Vagina (tissue), 2 donors: ENCODE results near the gene FAIM2. TPM values are rescaled to one million over a fixed set of nuclear protein-coding genes. Genes with fewer than 3 reads are reported as not detected.
"Not testable (repeated sequence)": the region's sequence is repeated elsewhere in the genome, so short reads cannot be mapped to it uniquely, and the experiment has no call there.

Experiments
- DNase-seq, 2 donors: peaks; one replicate each; pipeline ENCODE4 v3.0.0-alpha.2; 2017; ENCODE audit errors: extremely low spot score in 2 of 2
- H3K27ac ChIP-seq: fragments of 200-600 bp; sonication (generic); one replicate; pipeline ENCODE4 v1.5.1; 2019
- H3K27me3 ChIP-seq: fragments of 200-600 bp; sonication (generic); one replicate; pipeline ENCODE4 v1.5.1; 2019
- H3K36me3 ChIP-seq, 2 donors: fragments of 200-600 bp; sonication (generic); one replicate each; pipeline ENCODE4 v1.5.1; 2017 to 2019
- H3K4me1 ChIP-seq: fragments of 200-600 bp; sonication (generic); one replicate; pipeline ENCODE4 v1.5.1; 2019
- H3K4me3 ChIP-seq, 2 donors: fragments of 200-600 bp; sonication (generic); 1 replicate in 1 of 2; 2 replicates in 1 of 2; pipeline ENCODE4 v1.5.1; 2016 to 2019
- H3K9me3 ChIP-seq: fragments of 200-600 bp; sonication (generic); one replicate; pipeline ENCODE4 v1.5.1; 2019
- POLR2A ChIP-seq, 2 donors: fragments of 450-650 bp; IDR thresholded peaks; one replicate each; pipeline ENCODE4 v1.6.1; 2017; ENCODE audit warnings: antibody characterized with exemption in 2 of 2, mild to moderate bottlenecking in 2 of 2, moderate library complexity in 2 of 2
- POLR2AphosphoS5 ChIP-seq, 2 donors: sonication (generic); formaldehyde crosslinking; IDR thresholded peaks; one replicate each; pipeline ENCODE4 v1.9.0; 2017; ENCODE audit warnings: antibody characterized with exemption in 2 of 2, mild to moderate bottlenecking in 2 of 2, low read depth in 1 of 2; ENCODE audit not compliant: insufficient read depth in 1 of 2
- intact Hi-C: fragments of 100-400 bp; cut with DNase I; formaldehyde crosslinking; loops from one replicate; pipeline ENCODE4 v1.15.1; 2023
- total RNA-seq: library from RNA; depleted of rRNA; stranded (reverse); fragments of >200 nt; gene quantifications from one replicate; pipeline ENCODE4 v1.2.3, GENCODE V29; 2016
- TF ChIP-seq, protein P1 (sequence below), 3 experiments: fragments of 450-650 bp in 2 of 3; fragments of 200-600 bp in 1 of 3; sonication (generic) in 1 of 3; IDR thresholded peaks; one replicate each; pipeline ENCODE4 v1.5.1; 2017 to 2019; ENCODE audit warnings: antibody characterized with exemption in 3 of 3, mild to moderate bottlenecking in 2 of 3, moderate library complexity in 2 of 3

FAIM2 gene
- total RNA-seq, 1 donor from 2014 or later = 19.4 TPM

DNA sequence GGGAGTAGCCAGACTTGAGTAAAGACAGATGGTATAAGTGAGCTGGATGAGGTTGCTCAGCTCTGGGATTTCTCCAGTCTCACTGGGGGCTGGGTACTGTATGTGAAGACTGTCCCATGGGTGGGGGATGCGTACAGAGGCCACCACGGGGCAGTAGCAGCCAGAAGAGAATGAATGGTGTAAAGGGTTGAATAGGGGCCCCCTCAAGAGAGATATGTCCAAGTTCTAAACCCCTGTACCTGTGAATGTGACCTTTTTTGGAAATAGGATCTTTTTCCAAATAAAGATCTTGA is 39.0 kb downstream of the FAIM2 start:
- Histone ChIP-seq H3K4me3 (no peak overlapping the region), H3K27ac (no peak overlapping the region), H3K27me3 (no peaks in the 10 kb centered on the region), H3K9me3 (no peaks in the 10 kb centered on the region), H3K36me3 (no peaks in the 10 kb centered on the region), H3K4me1 (peaks cover 27% of the 10 kb centered on the region)
- no peak for DNase-seq
- TF ChIP-seq, protein P1, sequence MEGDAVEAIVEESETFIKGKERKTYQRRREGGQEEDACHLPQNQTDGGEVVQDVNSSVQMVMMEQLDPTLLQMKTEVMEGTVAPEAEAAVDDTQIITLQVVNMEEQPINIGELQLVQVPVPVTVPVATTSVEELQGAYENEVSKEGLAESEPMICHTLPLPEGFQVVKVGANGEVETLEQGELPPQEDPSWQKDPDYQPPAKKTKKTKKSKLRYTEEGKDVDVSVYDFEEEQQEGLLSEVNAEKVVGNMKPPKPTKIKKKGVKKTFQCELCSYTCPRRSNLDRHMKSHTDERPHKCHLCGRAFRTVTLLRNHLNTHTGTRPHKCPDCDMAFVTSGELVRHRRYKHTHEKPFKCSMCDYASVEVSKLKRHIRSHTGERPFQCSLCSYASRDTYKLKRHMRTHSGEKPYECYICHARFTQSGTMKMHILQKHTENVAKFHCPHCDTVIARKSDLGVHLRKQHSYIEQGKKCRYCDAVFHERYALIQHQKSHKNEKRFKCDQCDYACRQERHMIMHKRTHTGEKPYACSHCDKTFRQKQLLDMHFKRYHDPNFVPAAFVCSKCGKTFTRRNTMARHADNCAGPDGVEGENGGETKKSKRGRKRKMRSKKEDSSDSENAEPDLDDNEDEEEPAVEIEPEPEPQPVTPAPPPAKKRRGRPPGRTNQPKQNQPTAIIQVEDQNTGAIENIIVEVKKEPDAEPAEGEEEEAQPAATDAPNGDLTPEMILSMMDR (IDR thresholded peaks at IDR 0.05) = no peak
- TF ChIP-seq POLR2A (IDR thresholded peaks at IDR 0.05) (no peak), POLR2AphosphoS5 (IDR thresholded peaks at IDR 0.05; ENCODE audit: insufficient read depth in 1 of 2, low read depth in 1 of 2) (no peak)
- intact Hi-C loops = loop anchor here (5.0 to 10.0 kb wide), 2 partner anchors 88 to 210 kb away; partner anchors contain the start of gene AQP2

DNA sequence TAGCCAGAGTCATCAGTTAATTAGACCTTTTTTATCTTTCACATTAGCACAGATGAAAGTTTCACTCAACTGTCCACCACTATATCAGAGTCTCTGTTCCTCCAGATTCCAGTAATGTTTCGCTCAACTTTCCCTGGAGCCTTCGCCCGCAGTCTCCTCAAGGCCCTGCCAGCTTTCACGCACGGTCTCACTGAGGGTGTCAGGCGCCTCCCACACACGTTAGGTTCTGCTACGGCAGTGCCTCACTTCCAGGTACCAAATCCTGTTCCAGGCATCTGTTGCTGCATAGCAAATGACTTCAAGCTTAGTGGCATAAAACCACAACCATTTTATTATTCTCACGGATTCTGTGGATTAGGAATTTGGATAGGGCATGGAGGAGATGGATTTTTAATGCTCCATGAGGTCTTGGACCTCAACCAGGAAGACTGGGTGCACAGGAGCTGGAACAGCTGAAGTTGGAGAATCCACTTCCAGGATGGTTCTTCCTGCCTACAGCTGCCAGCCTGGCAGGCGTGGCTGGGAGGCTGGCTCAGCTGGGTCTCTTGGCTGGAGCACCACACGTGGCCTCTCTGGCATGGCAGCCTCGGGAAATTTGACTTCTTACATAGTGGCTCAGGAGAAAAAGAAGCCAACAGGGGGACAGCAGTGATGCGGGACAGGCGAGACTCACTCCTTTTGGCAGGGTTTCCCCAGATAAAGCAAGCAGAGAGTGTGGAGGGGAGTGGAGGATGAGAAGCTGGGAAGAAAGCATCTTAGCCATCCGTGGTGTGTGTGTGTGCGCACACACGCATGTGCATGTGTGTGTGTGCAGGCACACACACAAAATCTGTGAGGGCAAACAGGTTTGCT is 39.5 kb downstream of the FAIM2 start:
- Histone ChIP-seq H3K9me3 (no peaks in the 10 kb centered on the region), H3K36me3 (no peaks in the 10 kb centered on the region), H3K4me1 (peaks cover 21% of the 10 kb centered on the region), H3K4me3 (no peak overlapping the region), H3K27ac (no peak overlapping the region), H3K27me3 (no peaks in the 10 kb centered on the region)
- intact Hi-C loops = loop anchor here (10.0 kb wide), 1 partner anchor 211 kb away; no protein-coding TSS in a partner anchor
- TF ChIP-seq, protein P1 (IDR thresholded peaks at IDR 0.05) = no peak
- TF ChIP-seq POLR2A (IDR thresholded peaks at IDR 0.05) = no peak
- no peak for TF ChIP-seq POLR2AphosphoS5 (IDR thresholded peaks at IDR 0.05; ENCODE audit: insufficient read depth in 1 of 2, low read depth in 1 of 2)
- peak in 1 of 2 donors; percentile 49 for DNase-seq

DNA sequence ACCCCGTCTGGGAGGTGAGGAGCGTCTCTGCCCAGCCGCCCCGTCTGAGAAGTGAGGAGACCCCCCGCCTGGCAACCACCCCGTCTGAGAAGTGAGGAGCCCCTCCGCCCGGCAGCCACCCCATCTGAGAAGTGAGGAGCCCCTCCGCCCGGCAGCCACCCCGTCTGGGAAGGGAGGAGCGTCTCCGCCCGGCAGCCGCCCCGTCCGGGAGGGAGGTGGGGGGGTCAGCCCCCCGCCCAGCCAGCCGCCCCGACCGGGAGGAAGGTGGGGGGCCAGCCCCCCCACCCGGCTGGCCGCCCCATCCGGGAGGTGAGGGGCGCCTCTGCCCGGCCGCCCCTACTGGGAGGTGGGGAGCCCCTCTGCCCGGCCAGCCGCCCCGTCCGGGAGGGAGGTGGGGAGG is 42.8 kb downstream of the FAIM2 start:
- not testable (repeated sequence) for H3K4me3 ChIP-seq, H3K36me3 ChIP-seq, H3K27ac ChIP-seq, H3K9me3 ChIP-seq, H3K4me1 ChIP-seq, H3K27me3 ChIP-seq, DNase-seq
- intact Hi-C loops = loop anchor here (10.0 kb wide), 1 partner anchor 214 kb away; no protein-coding TSS in a partner anchor

DNA sequence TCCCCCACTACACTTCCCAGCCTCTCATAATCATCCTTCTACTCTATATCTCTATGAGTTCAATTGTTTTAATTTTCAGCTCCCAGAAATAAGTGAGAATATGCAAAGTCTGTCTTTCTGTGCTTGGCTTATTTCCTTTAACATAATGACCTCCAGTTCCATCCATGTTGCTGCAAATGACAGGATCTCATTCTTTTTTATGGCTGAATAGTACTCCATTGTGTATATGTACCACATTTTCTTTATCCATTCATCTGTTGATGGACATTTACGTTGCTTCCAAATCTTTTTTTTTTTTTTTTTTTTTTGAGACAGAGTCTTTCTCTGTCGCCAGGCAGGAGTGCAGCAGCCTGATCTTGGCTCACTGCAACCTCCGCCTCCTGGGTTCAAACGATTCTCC is 47.8 kb downstream of the FAIM2 start:
- H3K27ac ChIP-seq, H3K4me3 ChIP-seq, H3K4me1 ChIP-seq, H3K9me3 ChIP-seq, DNase-seq, intact Hi-C loops, H3K27me3 ChIP-seq, H3K36me3 ChIP-seq: not testable (repeated sequence)

DNA sequence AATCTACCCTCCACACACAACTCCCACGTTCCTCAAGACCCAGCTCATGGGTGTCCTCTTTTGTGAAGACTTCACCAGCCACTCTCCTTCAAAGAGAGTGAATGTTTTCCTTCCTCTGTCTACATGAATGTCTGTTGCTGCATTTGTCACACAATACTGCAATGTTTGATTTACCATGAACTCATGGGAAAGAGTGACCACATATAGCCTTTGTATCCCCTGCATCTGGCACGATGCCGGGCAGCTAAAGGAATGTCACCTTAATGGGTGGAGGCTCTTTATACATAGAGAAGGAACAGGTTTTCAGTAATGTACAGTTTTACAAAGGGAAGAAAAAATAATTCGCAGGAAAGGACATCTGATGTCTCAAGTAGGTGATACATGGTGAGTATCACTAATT is 48.7 kb downstream of the FAIM2 start:
- Histone ChIP-seq H3K4me1 (no peaks in the 10 kb centered on the region), H3K27ac (no peak overlapping the region), H3K9me3 (no peaks in the 10 kb centered on the region), H3K4me3 (no peak overlapping the region), H3K36me3 (no peaks in the 10 kb centered on the region), H3K27me3 (no peaks in the 10 kb centered on the region)
- intact Hi-C loops = no loop called here
- DNase-seq = no peak
- TF ChIP-seq POLR2AphosphoS5 (IDR thresholded peaks at IDR 0.05; ENCODE audit: insufficient read depth in 1 of 2, low read depth in 1 of 2) = no peak
- TF ChIP-seq, protein P1 (IDR thresholded peaks at IDR 0.05) = no peak

DNA sequence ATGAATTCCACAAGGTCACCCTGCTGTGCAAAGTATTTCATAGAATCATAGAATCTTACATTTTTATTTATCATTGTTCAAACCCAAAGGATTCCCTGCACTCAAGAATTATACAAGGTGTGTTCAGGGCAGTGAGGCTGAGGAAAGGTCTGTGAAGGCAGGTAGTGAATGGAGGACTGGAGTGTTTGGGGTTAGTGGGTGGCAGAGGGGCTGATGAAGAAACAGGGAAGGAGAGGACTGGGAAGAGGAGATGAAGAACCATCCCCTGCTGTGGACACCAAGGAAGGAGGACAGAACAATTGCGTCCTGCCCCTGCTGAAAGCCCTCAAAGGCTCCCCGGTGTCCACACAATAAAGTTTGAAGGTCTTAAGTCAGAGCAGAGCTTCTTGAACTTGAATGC is 50.0 kb downstream of the FAIM2 start:
- Histone ChIP-seq H3K27ac (no peak overlapping the region), H3K9me3 (no peaks in the 10 kb centered on the region), H3K36me3 (no peaks in the 10 kb centered on the region), H3K4me1 (no peaks in the 10 kb centered on the region), H3K4me3 (no peak overlapping the region), H3K27me3 (no peaks in the 10 kb centered on the region)
- TF ChIP-seq POLR2A (IDR thresholded peaks at IDR 0.05) = no peak
- TF ChIP-seq POLR2AphosphoS5 (IDR thresholded peaks at IDR 0.05; ENCODE audit: insufficient read depth in 1 of 2, low read depth in 1 of 2) = no peak
- TF ChIP-seq, protein P1 (IDR thresholded peaks at IDR 0.05) = no peak
- intact Hi-C loops = no loop called here
- peak in 1 of 2 donors; percentile 52 for DNase-seq
